H1 (cell line): Measurements from ENCODE around the gene MYO18A. TPM values are rescaled to one million over a fixed set of nuclear protein-coding genes. Genes with fewer than 3 reads are reported as not detected.

ENCODE experiments used
- CTCF ChIA-PET: fragments of 300-600 bp; sonication (Branson Sonifier 250); formaldehyde crosslinking; loops from one replicate; lab custom pipeline; 2021; ENCODE audit not compliant: partially characterized antibody; lab: Charles Lee
- POLR2A ChIA-PET: fragments of 300-600 bp; sonication (Branson Sonifier 250); formaldehyde crosslinking; loops from one replicate; lab custom pipeline; 2021; ENCODE audit warnings: inconsistent platforms; ENCODE audit not compliant: partially characterized antibody; lab: Charles Lee
- DNase-seq, 2 experiments: peaks; one replicate each; pipeline versions ENCODE4 v3.0.0 to v3.0.0-alpha.2; 2010 to 2022; ENCODE audit warnings: low spot score in 2 of 2, low read depth in 1 of 2, mixed read lengths in 1 of 2
- FAIRE-seq: peaks from 2 replicates; lab custom pipeline; 2011; peaks lifted over from hg19 to GRCh38; lab: Jason Lieb, UNC
- H2AFZ ChIP-seq: 2 replicates; pipeline ENCODE4 v1.8.1; 2012; ENCODE audit warnings: low read length, inconsistent platforms
- H2AK5ac ChIP-seq: 2 replicates; pipeline ENCODE4 v1.6.1; 2013; ENCODE audit warnings: low read depth, low read length
- H2BK120ac ChIP-seq: replicated peaks from 2 replicates; pipeline ENCODE3; 2013; ENCODE audit warnings: low read depth, low read length, inconsistent platforms
- H2BK12ac ChIP-seq: 2 replicates; pipeline ENCODE4 v1.6.1; 2013; ENCODE audit warnings: low read depth, low read length
- H2BK15ac ChIP-seq: 2 replicates; pipeline ENCODE4 v1.6.1; 2013; ENCODE audit warnings: low read length
- H2BK20ac ChIP-seq: 2 replicates; pipeline ENCODE4 v1.6.1; 2013; ENCODE audit warnings: low read length
- H2BK5ac ChIP-seq: 2 replicates; pipeline ENCODE4 v1.6.1; 2013; ENCODE audit warnings: low read depth, low read length
- H3K14ac ChIP-seq: 2 replicates; pipeline ENCODE4 v1.6.1; 2013; ENCODE audit warnings: inconsistent platforms; ENCODE audit not compliant: insufficient read length
- H3K18ac ChIP-seq: 2 replicates; pipeline ENCODE4 v1.6.1; 2013; ENCODE audit warnings: low read length; ENCODE audit errors: extremely low read depth
- H3K23ac ChIP-seq: 2 replicates; pipeline ENCODE4 v1.6.1; 2013; ENCODE audit warnings: inconsistent platforms; ENCODE audit not compliant: insufficient read length
- H3K23me2 ChIP-seq: 2 replicates; pipeline ENCODE4 v1.6.1; 2013; ENCODE audit warnings: low read depth, low read length
- H3K27ac ChIP-seq: 2 replicates; pipeline ENCODE4 v1.6.1; 2011; ENCODE audit warnings: low read depth, low read length, inconsistent platforms
- H3K27me3 ChIP-seq, 4 experiments: replicated peaks in 1 of 4; 1 replicate in 1 of 4; 2 replicates in 3 of 4; pipeline versions ENCODE4 v1.6.1 to v1.8.1; 2011 to 2013; ENCODE audit warnings: low read length in 3 of 4, mild to moderate bottlenecking in 3 of 4, inconsistent platforms in 2 of 4, mixed read lengths in 2 of 4, moderate library complexity in 1 of 4; ENCODE audit not compliant: control insufficient read depth in 3 of 4, insufficient read depth in 3 of 4; ENCODE audit errors: extremely low read depth in 1 of 4
- H3K36me3 ChIP-seq, 4 experiments: 2 replicates each; pipeline versions ENCODE4 v1.6.1 to v1.8.1; 2011 to 2013; ENCODE audit warnings: mild to moderate bottlenecking in 4 of 4, low read length in 3 of 4, moderate library complexity in 2 of 4, control low read depth in 1 of 4, inconsistent platforms in 1 of 4; ENCODE audit not compliant: insufficient read depth in 4 of 4, control insufficient read depth in 2 of 4
- H3K4ac ChIP-seq: replicated peaks from 2 replicates; pipeline ENCODE3; 2013; ENCODE audit warnings: low read length, low read depth, mixed read lengths, inconsistent platforms; ENCODE audit not compliant: insufficient read length
- H3K4me1 ChIP-seq, 4 experiments: replicated peaks in 1 of 4; 1 replicate in 1 of 4; 2 replicates in 3 of 4; pipeline versions ENCODE4 v1.6.1 to v1.8.1; 2011 to 2013; ENCODE audit warnings: low read length in 3 of 4, inconsistent platforms in 2 of 4, mixed read lengths in 1 of 4; ENCODE audit not compliant: insufficient read depth in 4 of 4, control insufficient read depth in 3 of 4
- H3K4me2 ChIP-seq, 2 experiments: 2 replicates each; pipeline versions ENCODE4 v1.6.1 to v1.8.1; 2011 to 2013; ENCODE audit warnings: low read depth in 2 of 2, low read length in 2 of 2, control low read depth in 1 of 2, inconsistent platforms in 1 of 2, mild to moderate bottlenecking in 1 of 2; ENCODE audit not compliant: insufficient read depth in 1 of 2
- H3K4me3 ChIP-seq, 4 experiments: fragments of 200-600, 300-600 bp in 1 of 4; sonication (generic), shearing (Covaris generic), sonication (Bioruptor Twin) in 1 of 4; 2 replicates each; pipeline versions ENCODE4 v1.5.1 to v1.8.1; 2011 to 2016; ENCODE audit warnings: low read length in 4 of 4, low read depth in 3 of 4, control low read depth in 2 of 4, inconsistent platforms in 2 of 4, mild to moderate bottlenecking in 2 of 4, mixed read lengths in 1 of 4, moderate library complexity in 1 of 4; ENCODE audit not compliant: insufficient read depth in 2 of 4; ENCODE audit errors: extremely low read depth in 1 of 4
- H3K56ac ChIP-seq: replicated peaks from 2 replicates; pipeline ENCODE3; 2013; ENCODE audit warnings: low read depth, mild to moderate bottlenecking, mixed read lengths, low read length, inconsistent platforms; ENCODE audit not compliant: insufficient read length
- H3K79me1 ChIP-seq: 2 replicates; pipeline ENCODE4 v1.6.1; 2013; ENCODE audit warnings: low read depth, low read length, control low read depth
- H3K79me2 ChIP-seq, 2 experiments: 2 replicates each; pipeline versions ENCODE4 v1.6.1 to v1.8.1; 2012 to 2013; ENCODE audit warnings: low read length in 2 of 2, mild to moderate bottlenecking in 2 of 2, inconsistent platforms in 1 of 2; ENCODE audit not compliant: insufficient read depth in 2 of 2, control insufficient read depth in 1 of 2
- H3K9ac ChIP-seq, 4 experiments: replicated peaks in 1 of 4; 1 replicate in 1 of 4; 2 replicates in 3 of 4; pipeline versions ENCODE4 v1.6.1 to v1.8.1; 2011 to 2013; ENCODE audit warnings: low read depth in 3 of 4, low read length in 3 of 4, control low read depth in 2 of 4, mild to moderate bottlenecking in 2 of 4, moderate library complexity in 2 of 4, inconsistent platforms in 1 of 4; ENCODE audit errors: extremely low read depth in 1 of 4
- H3K9me3 ChIP-seq, 2 experiments: 2 replicates each; pipeline versions ENCODE4 v1.6.1 to v1.8.1; 2012 to 2013; ENCODE audit warnings: mild to moderate bottlenecking in 2 of 2, moderate library complexity in 2 of 2, control low read depth in 1 of 2, inconsistent platforms in 1 of 2, low read depth in 1 of 2, low read length in 1 of 2, mixed read lengths in 1 of 2; ENCODE audit not compliant: insufficient read depth in 2 of 2
- H4K20me1 ChIP-seq, 2 experiments: replicated peaks in 1 of 2; 2 replicates each; pipeline versions ENCODE3 to v1.8.1; 2011 to 2013; ENCODE audit warnings: inconsistent platforms in 2 of 2, low read length in 2 of 2, mild to moderate bottlenecking in 1 of 2; ENCODE audit not compliant: insufficient read depth in 2 of 2, control insufficient read depth in 1 of 2
- H4K5ac ChIP-seq: 2 replicates; pipeline ENCODE4 v1.6.1; 2013; ENCODE audit warnings: low read length, low read depth, mixed read lengths, inconsistent platforms; ENCODE audit not compliant: insufficient read length
- H4K8ac ChIP-seq: 2 replicates; pipeline ENCODE4 v1.8.0; 2013; ENCODE audit warnings: mild to moderate bottlenecking, moderate library complexity, low read length, inconsistent platforms; ENCODE audit not compliant: insufficient read depth; ENCODE audit errors: extremely low read depth
- H4K91ac ChIP-seq: replicated peaks from 2 replicates; pipeline ENCODE3; 2013; ENCODE audit warnings: low read length, mixed read lengths, inconsistent platforms; ENCODE audit not compliant: insufficient read length
- ATF3 ChIP-seq: IDR thresholded peaks from 2 replicates; pipeline ENCODE4 v1.6.1; 2011; ENCODE audit warnings: low read depth, mild to moderate bottlenecking, low read length; ENCODE audit not compliant: insufficient read depth
- BCL11A ChIP-seq, 2 experiments: IDR thresholded peaks; one replicate each; pipeline ENCODE4 v1.6.1; 2011; ENCODE audit warnings: low read depth in 2 of 2, low read length in 2 of 2, mild to moderate bottlenecking in 2 of 2
- CBX5 ChIP-seq: fragments of 300-800, 300-1000 bp; sonication (generic); IDR thresholded peaks from 2 replicates; pipeline ENCODE4 v1.7.1; 2016; ENCODE audit warnings: antibody characterized with exemption, low read length, low read depth
- CBX8 ChIP-seq: fragments of 300-800, 300-1000 bp; sonication (generic); IDR thresholded peaks from 2 replicates; pipeline ENCODE4 v1.7.1; 2016; ENCODE audit warnings: low read depth, low read length, borderline replicate concordance
- CEBPB ChIP-seq: IDR thresholded peaks from 2 replicates; pipeline ENCODE4 v1.6.1; 2012; ENCODE audit warnings: low read depth, low read length
- EZH2 ChIP-seq: fragments of 200-600 bp; sonication (generic); IDR thresholded peaks from 2 replicates; pipeline ENCODE4 v1.7.1; 2012; ENCODE audit warnings: low read depth, mild to moderate bottlenecking, moderate library complexity, low read length, inconsistent platforms; ENCODE audit not compliant: severe bottlenecking
- KDM4A ChIP-seq: IDR thresholded peaks from one replicate; pipeline ENCODE4 v1.7.1; 2012; ENCODE audit warnings: low read depth, mild to moderate bottlenecking, moderate library complexity, low read length, inconsistent platforms; ENCODE audit not compliant: severe bottlenecking
- KDM5A ChIP-seq: fragments of 200-600 bp; IDR thresholded peaks from 2 replicates; pipeline ENCODE4 v1.7.1; 2012; ENCODE audit warnings: mild to moderate bottlenecking, low read length, inconsistent platforms, mixed read lengths
- RFX5 ChIP-seq: IDR thresholded peaks from 2 replicates; pipeline ENCODE4 v1.6.1; 2011; ENCODE audit warnings: low read depth, low read length, improper control_type of control experiment, borderline replicate concordance
- RNF2 ChIP-seq: fragments of 200-900, 300-1000 bp; sonication (generic); IDR thresholded peaks from 2 replicates; pipeline ENCODE4 v1.7.1; 2016; ENCODE audit warnings: borderline replicate concordance, low read depth, mild to moderate bottlenecking, antibody characterized with exemption, low read length; ENCODE audit not compliant: poor library complexity, severe bottlenecking; ENCODE audit errors: missing control alignments
- RXRA ChIP-seq: IDR thresholded peaks from 2 replicates; pipeline ENCODE4 v1.6.1; 2011; ENCODE audit warnings: low read depth, mild to moderate bottlenecking, low read length, moderate library complexity; ENCODE audit not compliant: insufficient read depth
- SP1 ChIP-seq: IDR thresholded peaks from 2 replicates; pipeline ENCODE4 v1.6.1; 2011; ENCODE audit warnings: low read depth, low read length
- WGBS, 2 experiments: shearing (Covaris generic) in 1 of 2; methylation state at CpG; one replicate each; pipeline versions ENCODE4 v1.1.6 to v1.1.7; 2013 to 2015; ENCODE audit warnings: low lambda C conversion rate in 2 of 2, mixed read lengths in 2 of 2, inconsistent platforms in 1 of 2, low coverage in 1 of 2, missing lambda C conversion rate in 1 of 2; ENCODE audit not compliant: insufficient replicate concordance in 2 of 2, insufficient coverage in 1 of 2, insufficient read length in 1 of 2; ENCODE audit errors: extremely low coverage in 1 of 2, missing lambda C conversion rate in 1 of 2; 5-methylcytosine and 5-hydroxymethylcytosine counted together
- polyA plus RNA-seq, 7 experiments: library from polyadenylated mRNA; depleted of rRNA in 3 of 7; stranded (reverse) in 5 of 7; unstranded in 2 of 7; fragments of >200 nt in 5 of 7; fragments of 200-250 nt in 2 of 7; gene quantifications; 1 replicate in 5 of 7; 2 replicates in 1 of 7; 4 replicates in 1 of 7; pipeline versions ENCODE4 v1.2.1 to v1.2.3, GENCODE V29; 2011 to 2013; ENCODE audit warnings: missing spikeins in 2 of 7, mixed read lengths in 2 of 7
- total RNA-seq: library from RNA; stranded (reverse); fragmentation: NEBNext Ultra II Directional; extraction: Animal tissue kit (Norgen Biotek cat#: 25700); gene quantifications from 2 replicates; pipeline ENCODE4 v1.2.1, GENCODE V29; 2021

Gene MYO18A
- total and polyA plus RNA-seq, 2 of the 8 experiments (the other 6 are each of a cell fraction or from before 2014, with no cell fraction given) = 7.6 to 43.8 TPM

- WGBS, 2 experiments = 78% methylated on average over 4 of the region's 4 CpGs; no CpG with 5 or more reads in 1 of the 2 experiments
- Histone ChIP-seq H4K5ac (no peak overlapping the region), H3K79me2 (no peaks in the 10 kb centered on the region), H3K4ac (peak overlapping the region; percentile 22), H3K36me3 (peaks cover 0 to 4% (median under 1%) of the 10 kb centered on the region in 4 experiments; a peak in 2 of 8 replicates), H2BK12ac (peak overlapping the region; percentile 60; the same call in 1 of the 2 replicates), H3K27me3 (no peaks in the 10 kb centered on the region), H3K9me3 (no peaks in the 10 kb centered on the region), H4K91ac (no peak overlapping the region), H3K23ac (no peak overlapping the region), H3K9ac (no peak overlapping the region), H3K4me1 (peaks cover 14 to 35% (median 24%) of the 10 kb centered on the region in 4 experiments), H3K14ac (no peak overlapping the region), H2AK5ac (0 out of 2 replicates have a peak overlapping the region, but pooled peaks have one; percentile 42), H3K56ac (no peak overlapping the region), H2BK5ac (no peak overlapping the region), H3K27ac (no peak overlapping the region), H3K4me2 (no peak overlapping the region), H3K79me1 (no peaks in the 10 kb centered on the region), H3K23me2 (no peaks in the 10 kb centered on the region), H4K8ac (no peak overlapping the region), H2AFZ (no peak overlapping the region), H3K4me3 (no peak overlapping the region), H2BK120ac (no peak overlapping the region), H3K18ac (peak overlapping the region; percentile 25; the same call in 1 of the 2 replicates), H4K20me1 (no peaks in the 10 kb centered on the region), H2BK20ac (no peak overlapping the region), H2BK15ac (no peak overlapping the region)
- POLR2A ChIA-PET = interaction anchor here (0.5 to 3.2 kb wide), 6 partner anchors 11 to 108 kb away, joined by 3 to 19 read pairs (median 3); no protein-coding TSS in a partner anchor
- no peak for FAIRE-seq
- CTCF ChIA-PET = interaction anchor here (1.5 to 2.4 kb wide), 3 partner anchors 50 to 120 kb away, joined by 3 to 13 read pairs (median 7); no protein-coding TSS in a partner anchor
- no peak for DNase-seq
- TF ChIP-seq CBX5 (no peak), BCL11A (IDR thresholded peaks at IDR 0.05; ENCODE audit: low read depth in 2 of 2, low read length in 2 of 2) (no peak), CBX8 (no peak), CEBPB (no peak), KDM5A (no peak), RFX5 (no peak), ATF3 (no peak), RXRA (no peak), SP1 (no peak), EZH2 (no peak), KDM4A (no peak), RNF2 (no peak)
Observed at GRCh38 chr17:29073520-29073919, 106.7 kb downstream of the MYO18A start.
